Smooth muscle cell of the brain vasculature (primary cell): ENCODE data around the gene MAPKBP1.

ENCODE experiments used
- DNase-seq: peaks from one replicate; pipeline ENCODE4 v3.0.0-alpha.2; 2012; ENCODE audit warnings: low read depth, low spot score

MAPKBP1 gene

DNA sequence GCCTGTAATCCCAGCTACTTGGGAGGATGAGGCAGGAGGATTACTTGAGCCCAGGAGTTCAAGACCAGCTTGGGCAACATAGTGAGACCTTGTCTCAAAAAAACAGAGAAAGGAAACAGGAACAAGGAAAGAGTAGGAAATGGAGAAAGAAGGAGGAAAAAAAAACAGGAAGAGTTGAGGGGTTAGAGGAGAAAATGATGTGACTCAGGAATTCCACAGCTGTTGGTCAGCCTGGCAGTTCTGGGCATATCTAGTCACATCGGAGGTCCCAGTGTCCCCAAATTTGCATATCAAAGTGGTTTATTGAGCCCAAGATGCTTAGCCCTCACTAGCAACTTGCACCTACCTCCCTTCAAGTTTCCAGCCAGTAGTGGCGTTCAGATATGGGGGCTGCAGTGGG lies 34.8 kb downstream of the MAPKBP1 start:
- no peak for DNase-seq

DNA sequence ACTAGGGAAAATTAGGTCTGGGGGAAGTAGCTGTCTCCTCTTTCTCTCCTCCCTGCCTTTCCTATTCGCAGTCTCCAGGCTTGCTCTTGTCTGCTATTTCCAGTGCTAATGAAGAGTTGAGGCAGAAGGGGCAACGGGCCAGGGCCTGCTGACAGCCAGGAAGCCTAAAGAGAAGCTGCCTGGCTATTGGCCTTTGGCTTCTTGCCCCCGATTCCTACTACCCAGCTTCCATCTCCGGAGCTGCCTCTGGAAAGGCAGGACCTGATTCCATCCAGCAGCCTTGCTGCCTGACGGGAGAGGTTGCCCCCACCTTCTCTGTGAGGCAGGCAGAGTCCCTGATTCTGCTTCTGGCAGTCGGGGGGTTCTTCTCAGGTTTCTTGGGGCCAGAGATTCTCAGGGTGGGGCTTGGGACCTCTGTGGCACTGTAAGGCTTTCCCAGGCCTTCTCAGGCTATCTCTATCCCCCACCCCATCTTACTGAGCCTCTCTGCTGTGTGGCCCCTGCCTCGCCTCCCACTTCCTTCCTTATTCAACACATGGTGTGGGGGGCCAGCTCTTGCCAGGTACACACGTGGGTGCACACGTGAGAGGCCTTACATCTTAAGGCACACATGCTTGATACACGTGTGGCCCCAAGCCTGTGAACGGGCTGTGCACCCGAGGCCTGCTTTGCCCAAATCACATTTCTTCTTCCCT lies 35.4 kb downstream of the MAPKBP1 start:
- DNase-seq, result no peak

- no peak for DNase-seq
Observed at GRCh38 chr15:41810651-41811431, 36.6 kb downstream of the MAPKBP1 start.

- DNase-seq, result peak; percentile 62
Observed at GRCh38 chr15:41811432-41812195, 37.3 kb downstream of the MAPKBP1 start.

GRCh38 chr15:41812820-41813375 lies 38.6 kb downstream of the MAPKBP1 start:
- DNase-seq, result no peak

DNA sequence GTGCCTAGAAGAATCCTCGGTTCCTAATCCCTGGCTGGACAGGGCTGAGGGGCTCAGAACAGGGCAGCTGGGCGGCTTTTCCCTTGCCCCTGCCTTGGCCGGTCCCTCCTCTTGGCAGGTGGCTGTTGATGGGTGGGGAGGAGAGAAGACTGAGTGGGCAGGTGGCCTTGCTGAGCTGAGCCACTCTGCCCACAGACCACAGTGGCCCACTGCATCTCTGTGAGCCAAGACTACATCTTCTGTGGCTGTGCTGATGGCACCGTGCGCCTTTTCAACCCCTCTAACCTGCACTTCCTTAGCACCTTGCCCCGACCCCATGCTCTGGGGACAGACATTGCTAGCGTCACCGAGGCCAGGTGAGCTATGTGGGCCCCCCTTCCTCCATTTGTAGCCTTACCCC lies 39.1 kb downstream of the MAPKBP1 start:
- no peak for DNase-seq

DNA sequence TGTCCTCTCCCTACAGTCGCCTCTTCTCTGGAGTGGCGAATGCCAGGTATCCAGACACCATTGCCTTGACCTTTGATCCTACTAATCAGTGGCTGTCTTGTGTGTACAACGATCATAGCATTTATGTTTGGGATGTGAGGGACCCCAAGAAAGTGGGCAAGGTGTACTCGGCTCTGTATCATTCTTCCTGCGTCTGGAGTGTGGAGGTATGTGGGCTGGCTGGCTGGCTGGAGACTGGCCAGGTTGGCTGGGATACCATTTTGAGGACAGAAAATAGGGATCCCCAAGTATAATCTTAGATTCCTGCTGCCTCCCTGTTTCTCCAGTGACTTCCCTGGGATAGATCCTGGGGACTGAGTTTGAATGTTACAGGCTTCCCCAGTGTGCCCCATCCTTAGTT lies 40.2 kb downstream of the MAPKBP1 start:
- DNase-seq, result no peak

DNA sequence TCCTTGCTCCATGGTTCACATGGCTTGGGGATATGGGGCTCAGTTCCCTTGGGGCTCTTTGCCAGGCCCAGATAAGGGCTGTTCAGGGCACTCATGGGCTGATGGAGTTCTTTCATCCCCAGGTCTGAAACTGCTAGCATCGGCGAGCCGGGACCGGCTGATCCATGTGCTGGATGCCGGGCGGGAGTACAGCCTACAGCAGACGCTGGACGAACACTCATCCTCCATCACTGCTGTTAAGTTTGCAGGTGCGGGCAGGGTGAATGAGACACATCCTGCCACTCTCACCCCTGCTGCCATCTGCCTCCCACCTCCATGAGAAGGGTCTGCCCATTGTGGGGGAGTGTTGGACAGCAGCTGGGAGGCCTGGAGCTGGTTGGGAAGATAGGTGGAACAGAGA lies 42.5 kb downstream of the MAPKBP1 start:
- DNase-seq, result no peak

DNA sequence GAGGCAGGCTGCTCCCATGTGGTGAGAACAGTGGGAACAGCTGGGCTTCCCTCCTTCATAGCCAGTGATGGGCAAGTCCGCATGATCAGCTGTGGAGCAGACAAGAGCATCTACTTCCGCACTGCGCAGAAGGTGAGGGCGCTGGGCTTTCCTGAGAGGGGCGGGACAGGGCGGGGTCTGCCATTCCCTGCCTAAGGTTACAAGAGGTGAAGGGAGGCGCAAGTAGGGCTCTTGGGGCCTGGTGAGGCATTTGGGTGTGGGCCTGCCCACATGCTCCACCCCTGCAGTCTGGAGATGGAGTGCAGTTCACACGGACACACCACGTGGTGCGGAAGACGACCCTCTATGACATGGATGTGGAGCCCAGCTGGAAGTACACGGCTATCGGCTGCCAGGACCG lies 43.0 kb downstream of the MAPKBP1 start:
- DNase-seq, result no peak

DNA sequence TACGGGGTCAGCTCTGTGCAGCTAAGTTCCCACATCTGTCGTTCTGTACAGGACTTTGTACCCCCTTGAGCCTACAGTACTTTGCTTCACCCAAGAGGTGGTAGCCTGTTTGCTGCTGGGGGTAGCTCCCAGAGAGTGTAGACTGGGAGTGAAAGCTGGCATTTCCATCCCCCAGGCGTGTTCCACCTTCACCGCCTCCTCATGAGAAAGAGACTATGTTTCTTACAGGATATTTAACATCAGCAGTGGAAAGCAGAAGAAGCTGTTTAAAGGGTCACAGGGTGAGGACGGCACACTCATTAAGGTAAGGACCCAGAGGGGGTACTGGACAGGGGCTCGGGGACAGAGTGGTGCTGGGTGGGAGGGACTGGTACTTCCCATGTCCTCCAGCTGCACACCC lies 43.5 kb downstream of the MAPKBP1 start:
- no peak for DNase-seq

DNA sequence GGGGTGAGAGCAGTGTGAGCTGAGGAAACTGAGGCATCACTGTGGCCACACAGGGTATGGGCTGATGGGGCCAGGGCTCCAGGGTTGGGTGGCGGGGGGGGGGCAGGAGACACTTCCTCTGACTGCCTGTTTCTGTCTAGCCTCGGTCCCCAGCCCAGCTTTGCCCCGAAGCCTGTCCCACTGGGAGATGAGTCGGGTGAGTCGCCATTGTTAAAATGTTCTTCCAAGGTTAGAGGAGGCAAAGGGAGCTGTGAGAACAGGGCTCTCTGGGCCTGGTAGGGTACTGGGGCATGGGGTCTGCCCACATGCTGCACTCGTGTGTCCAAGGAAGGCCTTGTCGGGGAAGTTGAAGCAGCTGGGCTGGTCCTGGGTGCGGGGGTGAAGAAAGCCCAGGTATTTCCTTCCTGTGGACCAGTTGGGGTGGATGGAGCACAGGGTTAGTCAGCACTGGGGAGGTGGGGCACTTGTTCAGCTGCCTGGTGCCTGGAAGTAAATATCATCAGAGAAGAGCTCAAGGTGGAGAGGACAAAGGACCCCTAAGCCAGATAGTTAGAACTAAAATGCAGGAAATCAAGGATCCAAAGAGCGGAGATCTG lies 45.3 kb downstream of the MAPKBP1 start:
- no peak for DNase-seq

DNA sequence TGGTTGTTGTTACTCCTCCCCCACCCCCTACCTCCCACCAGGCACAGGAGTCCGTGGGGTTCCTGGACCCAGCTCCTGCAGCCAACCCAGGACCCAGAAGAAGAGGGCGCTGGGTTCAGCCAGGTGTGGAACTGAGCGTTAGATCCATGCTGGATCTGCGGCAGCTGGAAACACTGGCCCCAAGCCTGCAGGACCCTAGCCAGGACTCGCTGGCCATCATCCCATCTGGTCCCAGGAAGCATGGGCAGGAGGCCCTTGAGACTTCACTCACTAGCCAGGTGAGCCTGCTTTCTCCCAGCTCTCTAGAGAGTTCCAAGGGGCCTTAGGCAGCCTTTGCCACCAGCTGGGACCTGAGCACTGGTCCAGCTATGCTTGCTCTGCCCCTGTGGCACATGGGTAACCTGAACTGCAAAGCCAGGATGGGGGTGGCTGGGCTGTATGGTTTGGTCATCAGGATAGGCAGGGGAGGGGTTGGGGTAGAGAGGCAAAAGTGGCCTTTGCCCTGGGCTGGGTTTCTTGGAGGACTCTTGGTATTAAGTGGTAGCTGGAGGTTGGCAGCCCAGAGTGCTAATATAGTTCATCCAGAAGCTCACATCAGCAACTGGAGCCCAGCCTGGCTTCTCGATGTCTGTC lies 46.6 kb downstream of the MAPKBP1 start:
- DNase-seq, result no peak

GRCh38 chr15:41821831-41822230 lies 47.5 kb downstream of the MAPKBP1 start:
- DNase-seq, result no peak

DNA sequence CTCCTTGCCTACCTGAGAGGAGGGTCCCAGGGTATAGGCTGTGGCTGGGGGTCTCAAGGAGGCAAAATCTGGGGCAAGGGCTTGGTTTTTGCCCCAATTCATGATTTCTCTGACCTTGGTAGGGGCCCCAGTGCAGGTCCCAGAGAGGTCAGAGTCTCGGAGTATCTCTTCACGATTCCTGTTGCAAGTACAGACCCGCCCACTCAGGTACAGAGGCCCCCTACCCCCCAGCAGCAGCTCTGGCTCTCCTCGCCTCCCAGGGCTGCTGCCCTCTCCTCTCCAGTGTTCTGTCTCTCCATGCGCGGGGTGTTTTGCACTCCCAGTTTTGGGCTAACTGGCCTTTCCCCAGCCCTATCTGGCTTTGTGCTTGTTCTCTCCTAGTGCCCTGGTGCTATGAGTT lies 48.2 kb downstream of the MAPKBP1 start:
- no peak for DNase-seq

DNA sequence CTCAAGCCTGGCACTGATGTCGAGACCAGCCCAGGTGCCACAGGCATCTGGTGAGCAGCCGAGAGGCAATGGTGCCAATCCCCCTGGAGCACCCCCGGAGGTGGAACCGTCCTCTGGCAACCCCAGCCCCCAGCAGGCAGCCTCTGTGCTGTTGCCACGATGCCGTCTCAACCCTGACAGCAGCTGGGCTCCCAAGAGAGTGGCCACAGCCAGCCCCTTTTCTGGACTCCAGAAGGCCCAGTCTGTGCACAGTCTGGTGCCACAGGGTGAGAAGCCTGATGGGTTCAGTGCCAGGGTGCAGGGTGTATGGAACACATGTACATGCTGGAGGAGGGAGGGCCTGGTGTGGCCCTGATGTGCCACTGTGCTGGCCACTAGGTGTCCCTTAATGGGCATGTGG lies 48.7 kb downstream of the MAPKBP1 start:
- DNase-seq, result no peak

GRCh38 chr15:41823502-41823901 lies 49.2 kb downstream of the MAPKBP1 start:
- no peak for DNase-seq

DNA sequence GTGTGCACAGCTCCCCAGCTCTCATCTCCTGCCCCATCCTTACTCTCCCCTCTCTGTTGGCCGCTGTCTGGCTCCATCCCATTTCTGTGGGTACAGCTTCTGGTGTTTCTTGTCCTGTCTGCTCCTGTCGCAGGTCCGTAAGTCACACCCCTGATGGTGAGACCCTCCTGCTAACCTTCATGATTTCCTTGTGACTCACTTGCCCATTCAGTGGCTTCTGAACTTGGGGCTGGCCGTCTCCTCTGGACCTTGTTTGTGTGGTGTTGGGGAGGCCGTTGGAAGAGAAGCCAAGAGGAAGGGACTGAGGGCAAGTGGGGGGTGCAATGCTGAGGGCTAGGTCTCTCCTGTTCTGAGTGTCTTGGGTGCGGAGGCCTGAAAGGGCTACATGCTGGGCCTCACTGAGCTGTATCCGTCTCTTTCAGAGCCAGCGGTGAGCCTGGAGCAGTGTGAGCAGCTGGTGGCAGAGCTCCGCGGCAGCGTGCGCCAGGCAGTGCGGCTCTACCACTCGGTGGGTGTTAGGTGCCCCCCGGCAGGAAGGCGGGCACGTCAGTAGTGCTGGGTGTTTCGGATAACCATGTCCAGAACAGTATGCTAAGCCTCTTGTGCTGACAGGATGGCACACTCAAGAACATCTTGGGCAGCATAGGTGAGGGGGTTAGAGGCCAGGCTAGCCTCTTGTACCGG lies 49.9 kb downstream of the MAPKBP1 start:
- DNase-seq, result no peak

- no peak for DNase-seq
Observed at GRCh38 chr15:41825145-41825544, 50.9 kb downstream of the MAPKBP1 start.

DNA sequence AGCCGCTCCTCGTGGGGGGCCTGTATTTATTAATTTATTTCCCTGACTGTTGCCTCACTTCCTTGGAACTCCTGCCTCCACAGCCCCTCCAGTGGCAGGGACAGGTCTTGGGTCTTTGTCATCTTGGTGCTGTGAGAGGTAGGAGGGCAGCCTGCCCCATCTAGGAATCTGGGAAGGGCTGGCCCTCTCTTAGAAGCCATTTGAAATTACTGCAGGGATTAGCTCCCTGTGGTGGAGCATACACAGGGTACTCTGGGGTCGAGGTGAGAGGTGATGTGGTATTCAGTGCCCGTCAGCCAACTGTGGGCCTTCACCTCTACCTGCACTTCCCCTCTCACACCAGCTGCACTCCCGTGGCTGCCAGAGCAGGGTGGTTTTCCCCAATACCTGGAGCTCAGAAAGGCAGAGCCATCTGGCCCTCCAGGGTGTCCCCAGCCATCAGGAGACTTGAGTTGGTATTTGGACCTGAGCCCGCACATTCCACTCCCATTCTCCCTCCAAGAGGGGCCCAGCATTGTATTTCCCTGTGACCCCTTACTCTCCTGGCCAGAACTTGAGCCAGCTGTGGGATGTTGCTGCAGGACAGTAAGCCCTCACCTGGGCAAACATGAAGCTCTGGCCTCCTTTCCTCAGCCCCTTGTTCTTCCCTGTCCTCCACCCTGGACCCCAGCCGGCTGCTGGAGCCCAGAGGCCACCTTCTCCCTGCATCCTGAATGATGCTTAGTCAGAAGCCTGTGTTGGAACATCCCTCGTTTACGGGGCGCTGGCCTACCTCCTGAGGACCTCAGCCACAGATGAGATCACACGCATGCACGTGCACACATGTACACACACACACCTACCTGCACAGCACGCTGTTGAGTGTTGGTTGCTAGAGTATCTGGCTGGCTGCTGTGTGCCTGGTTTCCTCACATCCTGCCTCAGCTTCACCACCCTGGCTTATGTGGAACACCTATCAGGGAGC lies 51.6 kb downstream of the MAPKBP1 start:
- DNase-seq, result no peak
